GM23338 (cell line): Measurements from ENCODE around the gene MEF2A. TPM values are rescaled to one million over a fixed set of nuclear protein-coding genes. Genes with fewer than 3 reads are reported as not detected.

Source experiments
- ATAC-seq: fragments of 200-7000 bp; cut with Tn5 transposase; 3 replicates; pipeline ENCODE4 v1.9.1; 2020
- DNase-seq: peaks from one replicate; pipeline ENCODE4 v3.0.0-alpha.2; 2015; ENCODE audit warnings: low spot score
- H2AFZ ChIP-seq: fragments of 200-600 bp; sonication (generic); 2 replicates; pipeline ENCODE4 v1.8.0; 2016; ENCODE audit warnings: antibody characterized with exemption, mild to moderate bottlenecking, moderate library complexity
- H3F3A ChIP-seq: fragments of 200-600 bp; sonication (generic); replicated peaks from 2 replicates; pipeline ENCODE4 v1.8.0; 2017; ENCODE audit warnings: antibody characterized with exemption, mixed run types, low read depth
- H3K27ac ChIP-seq: fragments of 200-600 bp; sonication (generic); 2 replicates; pipeline ENCODE4 v1.6.1; 2016; ENCODE audit warnings: low read depth
- H3K27me3 ChIP-seq: fragments of 200-600 bp; sonication (generic); 2 replicates; pipeline ENCODE4 v1.8.0; 2016; ENCODE audit warnings: mild to moderate bottlenecking, mixed run types, moderate library complexity; ENCODE audit not compliant: insufficient read depth
- H3K36me3 ChIP-seq: fragments of 200-600 bp; sonication (generic); 2 replicates; pipeline ENCODE4 v1.8.0; 2016; ENCODE audit warnings: mild to moderate bottlenecking; ENCODE audit not compliant: insufficient read depth
- H3K4me1 ChIP-seq: fragments of 200-600 bp; sonication (generic); 2 replicates; pipeline ENCODE4 v1.8.0; 2016; ENCODE audit warnings: mild to moderate bottlenecking, moderate library complexity; ENCODE audit not compliant: insufficient read depth
- H3K4me2 ChIP-seq: fragments of 200-600 bp; sonication (generic); 2 replicates; pipeline ENCODE4 v1.7.1; 2017; ENCODE audit warnings: mixed run types
- H3K4me3 ChIP-seq: fragments of 200-600 bp; sonication (generic); 2 replicates; pipeline ENCODE4 v1.6.1; 2016; ENCODE audit warnings: mixed run types
- H3K79me2 ChIP-seq: fragments of 200-600 bp; sonication (generic); replicated peaks from 2 replicates; pipeline ENCODE4 v1.8.0; 2017; ENCODE audit warnings: mild to moderate bottlenecking; ENCODE audit not compliant: insufficient read depth
- H3K9me2 ChIP-seq: fragments of 200-600 bp; sonication (generic); 2 replicates; pipeline ENCODE4 v1.8.0; 2017; ENCODE audit not compliant: insufficient read depth
- H4K20me1 ChIP-seq: fragments of 200-600 bp; sonication (generic); replicated peaks from 2 replicates; pipeline ENCODE4 v1.8.0; 2017; ENCODE audit warnings: mild to moderate bottlenecking; ENCODE audit not compliant: insufficient read depth
- H3K27ac Mint-ChIP-seq: 2 replicates; pipeline ENCODE4 v1.8.0; 2020; ENCODE audit warnings: inconsistent platforms, mild to moderate bottlenecking, moderate library complexity, mixed read lengths
- H3K27me3 Mint-ChIP-seq: 3 replicates; pipeline ENCODE4 v1.8.0; 2022; ENCODE audit warnings: low read depth, mild to moderate bottlenecking, moderate library complexity, mixed read lengths, inconsistent platforms; ENCODE audit not compliant: insufficient read depth, poor library complexity
- H3K36me3 Mint-ChIP-seq: 3 replicates; pipeline ENCODE4 v1.8.0; 2021; ENCODE audit warnings: low read depth, mild to moderate bottlenecking, inconsistent platforms, moderate library complexity, mixed read lengths
- H3K4me1 Mint-ChIP-seq: 3 replicates; pipeline ENCODE4 v1.8.0; 2020; ENCODE audit warnings: mild to moderate bottlenecking, inconsistent platforms, mixed read lengths
- H3K4me3 Mint-ChIP-seq: 3 replicates; pipeline ENCODE4 v1.8.0; 2021; ENCODE audit warnings: moderate library complexity, mild to moderate bottlenecking, inconsistent platforms, mixed read lengths
- H3K9me3 Mint-ChIP-seq: 3 replicates; pipeline ENCODE4 v1.8.0; 2020; ENCODE audit warnings: moderate library complexity, mild to moderate bottlenecking, inconsistent platforms, mixed read lengths
- CREB1 ChIP-seq: fragments of 250-450 bp; sonication (Bioruptor Pico); IDR thresholded peaks from 2 replicates; pipeline ENCODE4 v1.5.0; 2020; ENCODE audit warnings: low read depth, mild to moderate bottlenecking, moderate library complexity
- ETS1 ChIP-seq: IDR thresholded peaks from 2 replicates; pipeline ENCODE4 v1.6.1; 2016; ENCODE audit warnings: antibody characterized with exemption
- EZH2 ChIP-seq: fragments of 200-600 bp; sonication (generic); IDR thresholded peaks from one replicate; pipeline ENCODE4 v1.8.0; 2017; ENCODE audit warnings: antibody characterized with exemption, mild to moderate bottlenecking, low read depth; ENCODE audit not compliant: unreplicated experiment
- EZH2phosphoT487 ChIP-seq: fragments of 200-600 bp; sonication (generic); IDR thresholded peaks from one replicate; pipeline ENCODE4 v1.8.1; 2018; ENCODE audit warnings: antibody characterized with exemption; ENCODE audit not compliant: unreplicated experiment
- JUNB ChIP-seq: IDR thresholded peaks from one replicate; pipeline ENCODE4 v1.6.1; 2016; ENCODE audit warnings: antibody characterized with exemption; ENCODE audit not compliant: unreplicated experiment
- POLR2AphosphoS5 ChIP-seq: IDR thresholded peaks from 2 replicates; pipeline ENCODE4 v1.6.1; 2016; ENCODE audit warnings: antibody characterized with exemption, low read depth
- ZNF331 ChIP-seq: fragments of 250-450 bp; sonication (Bioruptor Pico); IDR thresholded peaks from 2 replicates; pipeline ENCODE4 v1.5.0; 2020; ENCODE audit warnings: low read depth, mild to moderate bottlenecking, moderate library complexity
- ZNF462 ChIP-seq: fragments of 250-450 bp; sonication (Bioruptor Pico); IDR thresholded peaks from 2 replicates; pipeline ENCODE4 v1.5.0; 2020; ENCODE audit warnings: mild to moderate bottlenecking, moderate library complexity
- polyA plus RNA-seq: library from polyadenylated mRNA; unstranded; fragments of >200 nt; fragmentation: Nextera tagmentation; extraction: Ambion mirVana; gene quantifications from 2 replicates; pipeline ENCODE4 v1.2.1, GENCODE V29; 2016
- total RNA-seq: library from RNA; depleted of rRNA; stranded (reverse); fragments of >200 nt; shearing (Covaris generic); gene quantifications from 2 replicates; pipeline ENCODE4 v1.2.3, GENCODE V29; 2014

The MEF2A gene
- total and polyA plus RNA-seq, 2 experiments from 2014 or later: 20.3 to 42.3 TPM

- H3K4me3 ChIP-seq: peak overlapping the region; percentile 80
- Mint-ChIP-seq H3K9me3 (no peaks in the 10 kb centered on the region), H3K36me3 (peaks cover 18% of the 10 kb centered on the region), H3K4me3 (peak overlapping the region; percentile 82), H3K27ac (no peak overlapping the region), H3K4me1 (peaks cover 26% of the 10 kb centered on the region), H3K27me3 (peaks cover 8% of the 10 kb centered on the region)
- H2AFZ ChIP-seq: no peak overlapping the region; the same call in 1 of the 2 replicates
- DNase-seq (peak; percentile 36), ATAC-seq (peak; percentile 5)
- no peaks in the 10 kb centered on the region; the same call in none of the 2 replicates for H4K20me1 ChIP-seq
- H3K27me3 ChIP-seq: peaks cover 9% of the 10 kb centered on the region
- peaks cover 6% of the 10 kb centered on the region for H3K79me2 ChIP-seq
- H3K4me2 ChIP-seq: peak overlapping the region; percentile 98
- 0 out of 2 replicates have a peak, but pooled peaks cover 3% of the 10 kb centered on the region for H3K36me3 ChIP-seq
- no peaks in the 10 kb centered on the region for H3K9me2 ChIP-seq
- 0 out of 2 replicates have a peak, but pooled peaks cover 3% of the 10 kb centered on the region for H3F3A ChIP-seq
- TF ChIP-seq EZH2: no peak
- no peak for TF ChIP-seq ZNF331 (CRISPR knock-in tag)
- TF ChIP-seq POLR2AphosphoS5: no peak
- TF ChIP-seq ZNF462 (CRISPR knock-in tag): no peak
- no peak for TF ChIP-seq ETS1
- TF ChIP-seq JUNB: no peak
- no peak for TF ChIP-seq EZH2phosphoT487
- TF ChIP-seq CREB1: no peak
- peaks cover 23% of the 10 kb centered on the region for H3K4me1 ChIP-seq
- H3K27ac ChIP-seq: no peak overlapping the region
These were observed 166.5 kb downstream of the MEF2A start for GRCh38 chr15:99732124-99732750.
